ENCODE measurements around the gene NMRK2.

NMRK2 gene

GRCh38 chr19:3981736-3982681, 49.1 kb downstream of the NMRK2 start:
- Histone ChIP-seq H3K36me3 (ENCODE audit: control insufficient read depth, low read length) (peaks cover 82% of the 10 kb centered on the region), H3K4me1 (ENCODE audit: control insufficient read depth, low read length) (peaks cover 42% of the 10 kb centered on the region), H3K9me2 (replicated peaks; ENCODE audit: control insufficient read depth, low read length) (no peaks in the 10 kb centered on the region), H3K9me3 (ENCODE audit: control insufficient read depth, insufficient read depth, low read length) (no peaks in the 10 kb centered on the region), H3K4me3 (ENCODE audit: low read length) (no peak overlapping the region), H4K20me1 (ENCODE audit: control insufficient read depth, insufficient read depth, low read depth, low read length) (peaks cover 67% of the 10 kb centered on the region), H3K27me3 (ENCODE audit: control insufficient read depth, low read length) (no peaks in the 10 kb centered on the region), H3K4me2 (ENCODE audit: low read length) (no peak overlapping the region), H3K27ac (ENCODE audit: low read depth, low read length) (no peak overlapping the region), H3K79me2 (ENCODE audit: control insufficient read depth, low read length) (peaks cover 80% of the 10 kb centered on the region), H3F3A (ENCODE audit: control insufficient read depth, insufficient read depth) (peaks cover 71% of the 10 kb centered on the region)
- TF ChIP-seq CTCF (IDR thresholded peaks at IDR 0.05; ENCODE audit: low read depth, low read length, poor library complexity, severe bottlenecking) (no peak), EZH2phosphoT487 (IDR thresholded peaks at IDR 0.05; ENCODE audit: borderline replicate concordance, low read length) (no peak)

DNA sequence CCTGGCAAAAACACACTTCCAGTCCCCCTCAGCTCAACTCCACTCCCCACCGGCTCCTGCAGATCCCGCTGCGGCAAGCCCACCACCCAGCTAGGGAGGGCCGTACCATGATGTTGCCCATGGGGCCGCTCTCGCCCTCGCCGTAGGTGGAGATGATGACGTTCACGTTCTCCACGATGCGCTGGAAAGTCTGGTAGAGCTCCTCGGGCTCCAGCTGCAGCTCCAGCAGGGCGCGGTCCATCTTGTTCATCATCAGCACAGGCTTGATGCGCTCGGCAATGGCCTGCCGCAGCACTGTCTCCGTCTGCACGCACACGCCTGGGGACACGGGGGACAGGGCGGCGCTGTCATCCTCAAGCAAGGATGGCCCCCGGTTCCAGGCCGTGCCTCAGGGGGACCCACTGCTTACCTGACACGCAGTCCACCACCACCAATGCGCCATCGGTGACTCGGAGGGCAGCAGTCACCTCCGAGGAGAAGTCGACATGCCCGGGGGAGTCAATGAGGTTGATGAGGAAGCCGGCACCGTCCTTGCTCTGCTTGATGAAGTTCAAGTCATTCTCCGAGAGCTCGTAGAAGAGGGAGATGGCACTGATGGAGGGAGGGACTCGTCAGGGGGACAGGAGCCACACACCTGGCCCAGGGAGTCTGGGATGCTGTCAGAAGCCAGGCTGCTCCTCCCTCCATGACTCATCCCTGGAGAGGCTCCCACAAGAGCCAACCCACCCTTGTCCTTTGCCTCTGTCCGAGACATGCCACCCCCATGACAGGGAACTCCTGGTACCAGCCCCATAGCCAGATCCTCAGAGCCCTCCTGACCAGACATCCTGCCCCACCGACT, 50.1 kb downstream of the NMRK2 start:
- Histone ChIP-seq H3K4me3 (ENCODE audit: low read length) (peak overlapping the region; percentile 99), H3K9me3 (ENCODE audit: control insufficient read depth, insufficient read depth, low read length) (no peaks in the 10 kb centered on the region), H3K4me2 (ENCODE audit: low read length) (peak overlapping the region; percentile 95), H3K27ac (ENCODE audit: low read depth, low read length) (peak overlapping the region; percentile 89), H3K36me3 (ENCODE audit: control insufficient read depth, low read length) (peaks cover 72% of the 10 kb centered on the region), H3F3A (ENCODE audit: control insufficient read depth, insufficient read depth) (peaks cover 71% of the 10 kb centered on the region), H4K20me1 (ENCODE audit: control insufficient read depth, insufficient read depth, low read depth, low read length) (peaks cover 60% of the 10 kb centered on the region), H3K9me2 (replicated peaks; ENCODE audit: control insufficient read depth, low read length) (no peaks in the 10 kb centered on the region), H3K27me3 (ENCODE audit: control insufficient read depth, low read length) (no peaks in the 10 kb centered on the region), H3K4me1 (ENCODE audit: control insufficient read depth, low read length) (peaks cover 49% of the 10 kb centered on the region), H3K79me2 (ENCODE audit: control insufficient read depth, low read length) (peaks cover 70% of the 10 kb centered on the region)
- TF ChIP-seq CTCF (IDR thresholded peaks at IDR 0.05; ENCODE audit: low read depth, low read length, poor library complexity, severe bottlenecking) = no peak
- no peak for TF ChIP-seq EZH2phosphoT487 (IDR thresholded peaks at IDR 0.05; ENCODE audit: borderline replicate concordance, low read length)

- Histone ChIP-seq H3K9me3 (ENCODE audit: control insufficient read depth, insufficient read depth, low read length) (no peaks in the 10 kb centered on the region), H3K27me3 (ENCODE audit: control insufficient read depth, low read length) (no peaks in the 10 kb centered on the region), H3F3A (ENCODE audit: control insufficient read depth, insufficient read depth) (peaks cover 69% of the 10 kb centered on the region), H3K9me2 (replicated peaks; ENCODE audit: control insufficient read depth, low read length) (no peaks in the 10 kb centered on the region), H3K36me3 (ENCODE audit: control insufficient read depth, low read length) (peaks cover 66% of the 10 kb centered on the region), H4K20me1 (ENCODE audit: control insufficient read depth, insufficient read depth, low read depth, low read length) (peaks cover 56% of the 10 kb centered on the region), H3K4me2 (ENCODE audit: low read length) (peak overlapping the region; percentile 95), H3K4me3 (ENCODE audit: low read length) (peak overlapping the region; percentile 99), H3K27ac (ENCODE audit: low read depth, low read length) (peak overlapping the region; percentile 89), H3K79me2 (ENCODE audit: control insufficient read depth, low read length) (peaks cover 66% of the 10 kb centered on the region), H3K4me1 (ENCODE audit: control insufficient read depth, low read length) (peaks cover 55% of the 10 kb centered on the region)
- no peak for TF ChIP-seq CTCF (IDR thresholded peaks at IDR 0.05; ENCODE audit: low read depth, low read length, poor library complexity, severe bottlenecking)
- no peak for TF ChIP-seq EZH2phosphoT487 (IDR thresholded peaks at IDR 0.05; ENCODE audit: borderline replicate concordance, low read length)
Observed at GRCh38 chr19:3983542-3983914, 50.7 kb downstream of the NMRK2 start.

Data from DOHH2 (cell line).